Prostate gland (tissue), 2 donors: ENCODE data around the gene PGRMC2.

Experiments
- POLR2A ChIP-seq: fragments of 450-650 bp; IDR thresholded peaks from one replicate; pipeline ENCODE4 v1.6.1; 2016; ENCODE audit warnings: antibody characterized with exemption, mild to moderate bottlenecking
- POLR2AphosphoS5 ChIP-seq: sonication (generic); formaldehyde crosslinking; IDR thresholded peaks from one replicate; pipeline ENCODE4 v1.6.1; 2017; ENCODE audit warnings: antibody characterized with exemption
- TF ChIP-seq, protein P1 (sequence below), 4 experiments: fragments of 200-600 bp in 2 of 4; fragments of 450-650 bp in 2 of 4; sonication (generic) in 2 of 4; IDR thresholded peaks; 1 replicate in 3 of 4; 2 replicates in 1 of 4; pipeline ENCODE4 v1.5.1; 2016 to 2019; ENCODE audit warnings: antibody characterized with exemption in 4 of 4, mild to moderate bottlenecking in 2 of 4, moderate library complexity in 2 of 4

DNA sequence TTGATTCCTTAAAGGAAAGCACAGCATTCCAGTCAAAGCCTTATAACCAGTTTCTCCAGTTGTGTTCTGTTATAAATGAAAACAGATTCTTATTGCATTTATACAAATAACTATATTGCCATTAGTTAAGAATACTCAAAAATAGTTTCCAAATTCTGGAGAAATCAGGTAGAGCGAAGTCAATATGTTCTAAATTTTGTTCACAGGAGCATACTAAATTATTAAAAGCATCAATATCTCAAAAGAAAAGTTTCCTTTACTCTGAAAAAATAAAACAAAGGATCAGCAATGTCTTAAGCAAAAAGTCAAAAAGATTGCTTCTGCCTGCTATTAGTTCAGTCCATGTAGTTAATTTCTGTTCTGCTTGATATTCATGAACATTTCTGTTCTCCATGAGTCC lies 39.7 kb downstream of the PGRMC2 start:
- TF ChIP-seq, protein P1, sequence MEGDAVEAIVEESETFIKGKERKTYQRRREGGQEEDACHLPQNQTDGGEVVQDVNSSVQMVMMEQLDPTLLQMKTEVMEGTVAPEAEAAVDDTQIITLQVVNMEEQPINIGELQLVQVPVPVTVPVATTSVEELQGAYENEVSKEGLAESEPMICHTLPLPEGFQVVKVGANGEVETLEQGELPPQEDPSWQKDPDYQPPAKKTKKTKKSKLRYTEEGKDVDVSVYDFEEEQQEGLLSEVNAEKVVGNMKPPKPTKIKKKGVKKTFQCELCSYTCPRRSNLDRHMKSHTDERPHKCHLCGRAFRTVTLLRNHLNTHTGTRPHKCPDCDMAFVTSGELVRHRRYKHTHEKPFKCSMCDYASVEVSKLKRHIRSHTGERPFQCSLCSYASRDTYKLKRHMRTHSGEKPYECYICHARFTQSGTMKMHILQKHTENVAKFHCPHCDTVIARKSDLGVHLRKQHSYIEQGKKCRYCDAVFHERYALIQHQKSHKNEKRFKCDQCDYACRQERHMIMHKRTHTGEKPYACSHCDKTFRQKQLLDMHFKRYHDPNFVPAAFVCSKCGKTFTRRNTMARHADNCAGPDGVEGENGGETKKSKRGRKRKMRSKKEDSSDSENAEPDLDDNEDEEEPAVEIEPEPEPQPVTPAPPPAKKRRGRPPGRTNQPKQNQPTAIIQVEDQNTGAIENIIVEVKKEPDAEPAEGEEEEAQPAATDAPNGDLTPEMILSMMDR (IDR thresholded peaks at IDR 0.05) = no peak
- no peak for TF ChIP-seq POLR2A
- no peak for TF ChIP-seq POLR2AphosphoS5
